IMR-90 (cell line): Measurements from ENCODE around the gene SLX4. TPM values are rescaled to one million over a fixed set of nuclear protein-coding genes. Genes with fewer than 3 reads are reported as not detected.
A peak's percentile ranks its signal among the peaks of the same experiment; 100 is the strongest.

Experiments used
- ATAC-seq: fragments of 200-7000 bp; cut with Tn5 transposase; 2 replicates; pipeline ENCODE4 v1.9.1; 2020; ENCODE audit warnings: low read depth, mild to moderate bottlenecking, moderate library complexity
- BruUV-seq: library from RNA; stranded (reverse); fragments of 400-500 nt; replicated peaks from 2 replicates; lab custom pipeline; 2021; lab: Mats Ljungman, UMichigan
- CTCF ChIA-PET: fragments of 300-600 bp; formaldehyde crosslinking; extraction: SDS; loops from one replicate; lab custom pipeline; 2021; ENCODE audit warnings: antibody characterized with exemption; lab: Yijun Ruan, JAX
- POLR2A ChIA-PET: fragments of 300-600 bp; sonication (Branson Sonifier 250); formaldehyde crosslinking; loops from one replicate; lab custom pipeline; 2022; ENCODE audit warnings: antibody characterized with exemption; ENCODE audit not compliant: unreplicated experiment; lab: Charles Lee
- DNase-seq: peaks from one replicate; pipeline ENCODE4 v3.0.0; 2013
- H2AFZ ChIP-seq: replicated peaks from 2 replicates; pipeline ENCODE3; 2013; ENCODE audit warnings: low read length, mild to moderate bottlenecking; ENCODE audit not compliant: poor library complexity
- H2AK5ac ChIP-seq: 2 replicates; pipeline ENCODE4 v1.6.1; 2013; ENCODE audit warnings: low read depth, low read length, inconsistent platforms
- H2AK9ac ChIP-seq: replicated peaks from 2 replicates; pipeline ENCODE3; 2013; ENCODE audit warnings: mild to moderate bottlenecking, low read depth, low read length, moderate library complexity; ENCODE audit not compliant: poor library complexity
- H2BK120ac ChIP-seq: 2 replicates; pipeline ENCODE4 v1.6.1; 2013; ENCODE audit warnings: low read depth, low read length, inconsistent platforms
- H2BK15ac ChIP-seq: 3 replicates; pipeline ENCODE4 v1.6.1; 2013; ENCODE audit warnings: low read depth, low read length, inconsistent platforms
- H2BK20ac ChIP-seq: 2 replicates; pipeline ENCODE4 v1.6.1; 2013; ENCODE audit warnings: low read depth, mild to moderate bottlenecking, inconsistent platforms, low read length, moderate library complexity
- H2BK5ac ChIP-seq: 2 replicates; pipeline ENCODE4 v1.6.1; 2013; ENCODE audit warnings: mild to moderate bottlenecking, low read depth, low read length, inconsistent platforms; ENCODE audit not compliant: poor library complexity, severe bottlenecking
- H3K14ac ChIP-seq: replicated peaks from 2 replicates; pipeline ENCODE4 v1.6.1; 2013; ENCODE audit warnings: low read depth, low read length, inconsistent platforms
- H3K18ac ChIP-seq: 2 replicates; pipeline ENCODE4 v1.6.1; 2013; ENCODE audit warnings: low read depth, low read length, control low read depth
- H3K23ac ChIP-seq: 2 replicates; pipeline ENCODE4 v1.6.1; 2013; ENCODE audit warnings: low read depth, low read length, inconsistent platforms
- H3K27ac ChIP-seq: 2 replicates; pipeline ENCODE4 v1.5.1; 2013; ENCODE audit warnings: mild to moderate bottlenecking, control low read depth, low read length; ENCODE audit not compliant: insufficient read depth
- H3K27me3 ChIP-seq: 2 replicates; pipeline ENCODE4 v1.6.1; 2013; ENCODE audit warnings: low read length; ENCODE audit not compliant: control insufficient read depth, insufficient read depth
- H3K36me3 ChIP-seq: 2 replicates; pipeline ENCODE4 v1.6.1; 2013; ENCODE audit warnings: low read length, mixed read lengths; ENCODE audit not compliant: control insufficient read depth, insufficient read depth
- H3K4ac ChIP-seq: 2 replicates; pipeline ENCODE4 v1.6.1; 2013; ENCODE audit warnings: low read depth, low read length, inconsistent platforms
- H3K4me1 ChIP-seq: 2 replicates; pipeline ENCODE4 v1.6.1; 2013; ENCODE audit warnings: low read length, mixed read lengths; ENCODE audit not compliant: control insufficient read depth, insufficient read depth
- H3K4me2 ChIP-seq: 2 replicates; pipeline ENCODE4 v1.6.1; 2013; ENCODE audit warnings: low read depth, mild to moderate bottlenecking, control low read depth, low read length, moderate library complexity
- H3K4me3 ChIP-seq: 2 replicates; pipeline ENCODE4 v1.5.1; 2013; ENCODE audit warnings: low read depth, mild to moderate bottlenecking, control low read depth, low read length, moderate library complexity; ENCODE audit not compliant: insufficient read depth
- H3K56ac ChIP-seq: 2 replicates; pipeline ENCODE4 v1.6.1; 2013; ENCODE audit warnings: low read length, inconsistent platforms; ENCODE audit not compliant: insufficient read depth; ENCODE audit errors: extremely low read depth
- H3K79me1 ChIP-seq, 2 experiments: 2 replicates each; pipeline ENCODE4 v1.6.1; 2013; ENCODE audit warnings: low read length in 2 of 2, inconsistent platforms in 1 of 2, low read depth in 1 of 2
- H3K9ac ChIP-seq: 2 replicates; pipeline ENCODE4 v1.6.1; 2013; ENCODE audit warnings: low read depth, low read length, control low read depth
- H3K9me1 ChIP-seq: 2 replicates; pipeline ENCODE4 v1.6.1; 2013; ENCODE audit warnings: low read length, inconsistent platforms; ENCODE audit not compliant: insufficient read depth
- H3K9me3 ChIP-seq: 2 replicates; pipeline ENCODE4 v1.6.1; 2013; ENCODE audit warnings: low read length; ENCODE audit not compliant: control insufficient read depth, insufficient read depth
- H4K20me1 ChIP-seq: 2 replicates; pipeline ENCODE4 v1.6.1; 2013; ENCODE audit warnings: low read length, inconsistent platforms; ENCODE audit not compliant: insufficient read depth
- H4K5ac ChIP-seq: 2 replicates; pipeline ENCODE4 v1.6.1; 2013; ENCODE audit warnings: mild to moderate bottlenecking, low read depth, low read length, control low read depth
- H4K8ac ChIP-seq, 2 experiments: 2 replicates each; pipeline ENCODE4 v1.6.1; 2013; ENCODE audit warnings: low read depth in 2 of 2, low read length in 2 of 2, control low read depth in 1 of 2, inconsistent platforms in 1 of 2
- H4K91ac ChIP-seq: 2 replicates; pipeline ENCODE4 v1.6.1; 2013; ENCODE audit warnings: low read depth, low read length, inconsistent platforms; ENCODE audit not compliant: insufficient read depth
- BHLHE40 ChIP-seq: fragments of 150-350 bp; IDR thresholded peaks from 2 replicates; pipeline ENCODE4 v1.6.1; 2016; ENCODE audit warnings: mild to moderate bottlenecking, low read depth, low read length
- CEBPB ChIP-seq: IDR thresholded peaks from 2 replicates; pipeline ENCODE4 v1.6.1; 2012; ENCODE audit warnings: low read depth, low read length, improper control_type of control experiment
- CHD1 ChIP-seq: IDR thresholded peaks from 2 replicates; pipeline ENCODE4 v1.6.1; 2012; ENCODE audit warnings: low read depth, low read length, improper control_type of control experiment
- FOS ChIP-seq: fragments of 150-350 bp; IDR thresholded peaks from 2 replicates; pipeline ENCODE4 v1.6.1; 2016; ENCODE audit warnings: low read depth, low read length
- MAFK ChIP-seq: IDR thresholded peaks from 2 replicates; pipeline ENCODE4 v1.6.1; 2012; ENCODE audit warnings: low read depth, low read length, improper control_type of control experiment
- MAZ ChIP-seq: IDR thresholded peaks from 2 replicates; pipeline ENCODE4 v1.6.1; 2012; ENCODE audit warnings: low read depth, mild to moderate bottlenecking, low read length, improper control_type of control experiment, moderate library complexity, borderline replicate concordance
- MXI1 ChIP-seq: IDR thresholded peaks from 2 replicates; pipeline ENCODE4 v1.6.1; 2012; ENCODE audit warnings: low read depth, mild to moderate bottlenecking, low read length, moderate library complexity, borderline replicate concordance
- NFE2L2 ChIP-seq: fragments of 150-350 bp; IDR thresholded peaks from 2 replicates; pipeline ENCODE4 v1.6.1; 2016; ENCODE audit warnings: low read depth, mild to moderate bottlenecking, low read length
- RAD21 ChIP-seq: IDR thresholded peaks from 2 replicates; pipeline ENCODE4 v1.6.1; 2012; ENCODE audit warnings: low read length, improper control_type of control experiment
- RCOR1 ChIP-seq: IDR thresholded peaks from 2 replicates; pipeline ENCODE4 v1.6.1; 2012; ENCODE audit warnings: mild to moderate bottlenecking, low read length, improper control_type of control experiment; ENCODE audit not compliant: insufficient replicate concordance
- RFX5 ChIP-seq: IDR thresholded peaks from 2 replicates; pipeline ENCODE4 v1.8.0; 2012; ENCODE audit warnings: low read depth, mild to moderate bottlenecking, low read length, moderate library complexity
- SMC3 ChIP-seq: fragments of 150-350 bp; IDR thresholded peaks from 2 replicates; pipeline ENCODE4 v1.6.1; 2016; ENCODE audit warnings: low read depth, mild to moderate bottlenecking, antibody characterized with exemption, low read length, moderate library complexity
- USF2 ChIP-seq: fragments of 150-350 bp; IDR thresholded peaks from 2 replicates; pipeline ENCODE4 v1.6.1; 2017; ENCODE audit warnings: mild to moderate bottlenecking, antibody characterized with exemption, low read length, low read depth
- WGBS, 2 experiments: methylation state at CpG; one replicate each; pipeline versions ENCODE4 v1.1.5 to v1.1.7; 2013; ENCODE audit warnings: missing lambda C conversion rate in 2 of 2; ENCODE audit not compliant: insufficient read length in 1 of 2; ENCODE audit errors: extremely low coverage in 2 of 2; 5-methylcytosine and 5-hydroxymethylcytosine counted together
- dilution Hi-C: fragments of 300-500 bp; cut with HindIII; formaldehyde crosslinking; loops from one replicate; pipeline ENCODE4 v1.14.3; 2018; ENCODE audit warnings: low sequenced_read_pairs; ENCODE audit not compliant: unreplicated experiment
- in situ Hi-C: fragments of 300-500 bp; cut with MboI; formaldehyde crosslinking; loops from 3 replicates; pipeline ENCODE4 v1.14.3; 2019; ENCODE audit warnings: low sequenced_read_pairs, inconsistent platforms, mixed read lengths
- intact Hi-C: fragments of 100-400 bp; cut with micrococcal nuclease; formaldehyde crosslinking; loops from 2 replicates; pipeline ENCODE4 v1.10.0; 2022
- polyA plus RNA-seq, 3 experiments: library from polyadenylated mRNA; depleted of rRNA; stranded (reverse); fragments of >200 nt; gene quantifications; 2 replicates each; pipeline ENCODE4 v1.2.3, GENCODE V29; 2012; ENCODE audit warnings: low replicate concordance in 1 of 3
- total RNA-seq: library from RNA; depleted of rRNA; stranded (reverse); fragments of >200 nt; gene quantifications from 2 replicates; pipeline ENCODE4 v1.2.3, GENCODE V29; 2012
- TF ChIP-seq, protein P1 (sequence below): fragments of 150-350 bp; IDR thresholded peaks from 2 replicates; pipeline ENCODE4 v1.6.1; 2016; ENCODE audit warnings: low read depth, mild to moderate bottlenecking, low read length, moderate library complexity, borderline replicate concordance
- TF ChIP-seq, protein P2 (sequence below): conservative IDR thresholded peaks from 2 replicates; pipeline ENCODE4 v1.5.1; 2012; ENCODE audit warnings: mild to moderate bottlenecking, low read depth, low read length, improper control_type of control experiment

SLX4 gene
- total and polyA plus RNA-seq, 2 of the 4 experiments (the other 2 are of a cell fraction) = 1.3 to 3.1 TPM

GRCh38 chr16:3594316-3595109 is 16.9 kb downstream of the SLX4 start:
- H3K4me1 ChIP-seq = no peaks in the 10 kb centered on the region
- no peaks in the 10 kb centered on the region for H4K20me1 ChIP-seq
- DNase-seq (no peak), ATAC-seq (no peak)
- no peak overlapping the region for H3K23ac ChIP-seq
- H4K8ac ChIP-seq = no peak overlapping the region
- H3K27me3 ChIP-seq = no peaks in the 10 kb centered on the region
- in situ Hi-C loops = no loop called here
- no peak overlapping the region for H2BK15ac ChIP-seq
- no peaks in the 10 kb centered on the region for H3K79me1 ChIP-seq
- no peak overlapping the region for H2BK5ac ChIP-seq
- no peak overlapping the region for H3K18ac ChIP-seq
- peak overlapping the region; percentile 45 for H2AK9ac ChIP-seq
- H3K9ac ChIP-seq = no peak overlapping the region
- peaks cover 22% of the 10 kb centered on the region; the same call in 1 of the 2 replicates for H3K36me3 ChIP-seq
- H2BK20ac ChIP-seq = no peak overlapping the region
- no peak overlapping the region for H3K56ac ChIP-seq
- dilution Hi-C loops = no loop called here
- no peak overlapping the region for H2BK120ac ChIP-seq
- no peaks in the 10 kb centered on the region for H3K9me3 ChIP-seq
- ChIA-PET POLR2A (no interaction called here), CTCF (no interaction called here)
- H4K91ac ChIP-seq = no peak overlapping the region
- intact Hi-C loops = no loop called here
- no peak overlapping the region for H2AFZ ChIP-seq
- no TSS peak for BruUV-seq
- H3K27ac ChIP-seq = no peak overlapping the region
- H4K5ac ChIP-seq = no peak overlapping the region
- H3K4ac ChIP-seq = no peak overlapping the region
- WGBS, 2 experiments = 91% methylated on average over 15 of the region's 22 CpGs; no CpG with 5 or more reads in 1 of the 2 experiments
- H3K4me3 ChIP-seq = no peak overlapping the region
- H3K4me2 ChIP-seq = no peak overlapping the region
- no peak overlapping the region for H2AK5ac ChIP-seq
- peaks cover 6% of the 10 kb centered on the region; the same call in 1 of the 2 replicates for H3K9me1 ChIP-seq
- no peak overlapping the region for H3K14ac ChIP-seq
- no peak for TF ChIP-seq NFE2L2
- TF ChIP-seq MAFK = no peak
- TF ChIP-seq RAD21 = no peak
- no peak for TF ChIP-seq MAZ
- TF ChIP-seq USF2 = no peak
- TF ChIP-seq, protein P1, sequence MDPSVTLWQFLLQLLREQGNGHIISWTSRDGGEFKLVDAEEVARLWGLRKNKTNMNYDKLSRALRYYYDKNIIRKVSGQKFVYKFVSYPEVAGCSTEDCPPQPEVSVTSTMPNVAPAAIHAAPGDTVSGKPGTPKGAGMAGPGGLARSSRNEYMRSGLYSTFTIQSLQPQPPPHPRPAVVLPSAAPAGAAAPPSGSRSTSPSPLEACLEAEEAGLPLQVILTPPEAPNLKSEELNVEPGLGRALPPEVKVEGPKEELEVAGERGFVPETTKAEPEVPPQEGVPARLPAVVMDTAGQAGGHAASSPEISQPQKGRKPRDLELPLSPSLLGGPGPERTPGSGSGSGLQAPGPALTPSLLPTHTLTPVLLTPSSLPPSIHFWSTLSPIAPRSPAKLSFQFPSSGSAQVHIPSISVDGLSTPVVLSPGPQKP = no peak
- no peak for TF ChIP-seq RCOR1
- TF ChIP-seq, protein P2, sequence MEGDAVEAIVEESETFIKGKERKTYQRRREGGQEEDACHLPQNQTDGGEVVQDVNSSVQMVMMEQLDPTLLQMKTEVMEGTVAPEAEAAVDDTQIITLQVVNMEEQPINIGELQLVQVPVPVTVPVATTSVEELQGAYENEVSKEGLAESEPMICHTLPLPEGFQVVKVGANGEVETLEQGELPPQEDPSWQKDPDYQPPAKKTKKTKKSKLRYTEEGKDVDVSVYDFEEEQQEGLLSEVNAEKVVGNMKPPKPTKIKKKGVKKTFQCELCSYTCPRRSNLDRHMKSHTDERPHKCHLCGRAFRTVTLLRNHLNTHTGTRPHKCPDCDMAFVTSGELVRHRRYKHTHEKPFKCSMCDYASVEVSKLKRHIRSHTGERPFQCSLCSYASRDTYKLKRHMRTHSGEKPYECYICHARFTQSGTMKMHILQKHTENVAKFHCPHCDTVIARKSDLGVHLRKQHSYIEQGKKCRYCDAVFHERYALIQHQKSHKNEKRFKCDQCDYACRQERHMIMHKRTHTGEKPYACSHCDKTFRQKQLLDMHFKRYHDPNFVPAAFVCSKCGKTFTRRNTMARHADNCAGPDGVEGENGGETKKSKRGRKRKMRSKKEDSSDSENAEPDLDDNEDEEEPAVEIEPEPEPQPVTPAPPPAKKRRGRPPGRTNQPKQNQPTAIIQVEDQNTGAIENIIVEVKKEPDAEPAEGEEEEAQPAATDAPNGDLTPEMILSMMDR = no peak
- TF ChIP-seq CEBPB = no peak
- no peak for TF ChIP-seq SMC3
- no peak for TF ChIP-seq CHD1
- no peak for TF ChIP-seq RFX5
- TF ChIP-seq MXI1 = no peak
- no peak for TF ChIP-seq BHLHE40
- TF ChIP-seq FOS = no peak
